Measurements from ENCODE around the gene ATP10A. TPM values are rescaled to one million over a fixed set of nuclear protein-coding genes. Genes with fewer than 3 reads are reported as not detected.

Gene ATP10A
- total RNA-seq, 3 donors from 2014 or later, result 6.4 to 17.4 (median 7.2) TPM

DNA sequence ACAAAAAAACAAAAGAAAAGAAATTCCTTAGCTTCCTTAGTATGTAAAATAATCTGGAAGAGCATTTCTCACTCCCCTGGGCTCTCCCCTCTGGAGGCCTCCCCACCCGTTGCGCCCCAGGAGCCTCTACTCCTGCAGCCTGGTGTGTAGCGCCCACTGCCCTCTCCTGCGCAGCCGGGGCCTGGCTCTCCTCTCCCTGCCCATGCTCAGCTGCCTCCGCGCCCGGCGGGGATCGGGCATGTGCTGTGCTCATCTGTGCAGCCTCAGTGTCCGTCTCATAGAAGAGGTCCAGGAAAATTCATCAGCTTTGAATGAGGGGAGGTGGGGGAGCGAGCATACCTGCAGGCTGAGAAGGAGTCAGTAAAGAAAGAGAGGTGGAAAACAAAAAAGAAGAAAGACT is 203.9 kb downstream of the ATP10A start:
- TF ChIP-seq POLR2A (IDR thresholded peaks at IDR 0.05), result no peak
- TF ChIP-seq, protein P1, sequence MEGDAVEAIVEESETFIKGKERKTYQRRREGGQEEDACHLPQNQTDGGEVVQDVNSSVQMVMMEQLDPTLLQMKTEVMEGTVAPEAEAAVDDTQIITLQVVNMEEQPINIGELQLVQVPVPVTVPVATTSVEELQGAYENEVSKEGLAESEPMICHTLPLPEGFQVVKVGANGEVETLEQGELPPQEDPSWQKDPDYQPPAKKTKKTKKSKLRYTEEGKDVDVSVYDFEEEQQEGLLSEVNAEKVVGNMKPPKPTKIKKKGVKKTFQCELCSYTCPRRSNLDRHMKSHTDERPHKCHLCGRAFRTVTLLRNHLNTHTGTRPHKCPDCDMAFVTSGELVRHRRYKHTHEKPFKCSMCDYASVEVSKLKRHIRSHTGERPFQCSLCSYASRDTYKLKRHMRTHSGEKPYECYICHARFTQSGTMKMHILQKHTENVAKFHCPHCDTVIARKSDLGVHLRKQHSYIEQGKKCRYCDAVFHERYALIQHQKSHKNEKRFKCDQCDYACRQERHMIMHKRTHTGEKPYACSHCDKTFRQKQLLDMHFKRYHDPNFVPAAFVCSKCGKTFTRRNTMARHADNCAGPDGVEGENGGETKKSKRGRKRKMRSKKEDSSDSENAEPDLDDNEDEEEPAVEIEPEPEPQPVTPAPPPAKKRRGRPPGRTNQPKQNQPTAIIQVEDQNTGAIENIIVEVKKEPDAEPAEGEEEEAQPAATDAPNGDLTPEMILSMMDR (IDR thresholded peaks at IDR 0.05), result no peak
- TF ChIP-seq POLR2AphosphoS5 (IDR thresholded peaks at IDR 0.05), result no peak
- Histone ChIP-seq H3K36me3 (no peaks in the 10 kb centered on the region), H3K27me3 (no peaks in the 10 kb centered on the region), H3K4me3 (no peak overlapping the region), H3K4me1 (no peaks in the 10 kb centered on the region), H3K27ac (no peak overlapping the region), H3K9me3 (no peaks in the 10 kb centered on the region)
- DNase-seq (ENCODE audit: low spot score in 2 of 2), result no peak
- intact Hi-C loops (cut with DNase I; ENCODE audit: low total_unique reads), result no loop called here

DNA sequence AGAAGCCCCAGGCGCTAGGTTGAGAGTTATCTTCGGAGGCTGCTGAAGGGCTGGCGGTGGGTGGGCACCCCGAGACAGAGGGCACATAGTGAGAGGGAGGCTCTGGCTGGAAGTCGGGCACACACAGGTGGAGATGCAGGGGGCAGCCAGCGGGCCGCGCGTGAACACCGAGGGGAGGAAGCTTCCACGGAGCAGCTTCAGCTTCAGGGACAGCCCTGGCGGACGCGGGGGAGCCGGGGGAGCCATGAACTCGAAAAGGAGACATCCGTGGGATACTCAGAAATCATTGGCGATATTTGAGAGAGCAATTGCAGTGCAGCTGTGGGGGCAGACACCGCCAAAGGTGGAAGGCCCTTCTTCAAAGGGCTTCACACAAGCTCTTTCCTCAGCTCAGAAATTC is 204.6 kb downstream of the ATP10A start:
- Histone ChIP-seq H3K36me3 (no peaks in the 10 kb centered on the region), H3K27me3 (no peaks in the 10 kb centered on the region), H3K27ac (no peak overlapping the region), H3K9me3 (no peaks in the 10 kb centered on the region), H3K4me3 (no peak overlapping the region), H3K4me1 (no peaks in the 10 kb centered on the region)
- no peak for TF ChIP-seq POLR2A (IDR thresholded peaks at IDR 0.05)
- TF ChIP-seq, protein P1 (IDR thresholded peaks at IDR 0.05), result no peak
- no peak for TF ChIP-seq POLR2AphosphoS5 (IDR thresholded peaks at IDR 0.05)
- intact Hi-C loops (cut with DNase I; ENCODE audit: low total_unique reads), result no loop called here
- DNase-seq (ENCODE audit: low spot score in 2 of 2), result no peak

DNA sequence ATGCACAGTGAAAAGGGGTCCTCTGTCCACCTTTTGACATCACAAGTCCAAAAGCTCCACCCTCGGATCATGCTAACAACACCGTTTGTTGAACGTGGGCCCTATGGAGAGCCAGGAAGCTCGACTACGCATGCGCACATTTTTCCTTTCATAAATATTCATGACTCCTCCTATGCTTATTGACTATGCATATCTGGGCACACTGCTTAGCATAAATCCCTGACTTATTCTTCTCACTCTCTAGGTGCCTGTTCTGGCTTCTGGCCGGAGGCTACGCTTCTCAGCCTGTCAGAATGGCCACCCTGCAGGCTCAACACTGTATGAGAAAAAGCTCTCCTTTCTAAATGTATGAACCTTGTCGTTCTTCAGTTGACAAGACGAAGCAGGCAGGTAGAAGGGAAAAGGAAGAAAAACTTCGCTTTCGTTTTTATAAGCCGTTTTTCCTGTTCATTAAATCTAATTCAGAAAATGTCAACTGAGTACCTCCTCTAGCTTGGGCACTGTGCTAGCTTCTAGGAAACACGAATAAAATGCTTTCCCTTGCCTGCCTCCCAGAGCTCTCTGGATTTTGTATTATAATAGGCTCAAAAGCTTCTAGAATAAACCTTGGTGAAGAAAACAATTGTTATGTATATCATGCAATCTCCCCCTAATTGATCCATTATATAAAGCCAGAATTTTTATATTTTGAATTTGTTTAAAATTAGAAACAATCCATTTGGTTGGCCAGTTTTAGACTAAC is 207.7 kb downstream of the ATP10A start:
- H3K9me3 ChIP-seq, result no peaks in the 10 kb centered on the region
- no peaks in the 10 kb centered on the region for H3K4me1 ChIP-seq
- no peaks in the 10 kb centered on the region for H3K36me3 ChIP-seq
- H3K4me3 ChIP-seq, result no peak overlapping the region
- TF ChIP-seq POLR2AphosphoS5 (IDR thresholded peaks at IDR 0.05) (no peak), POLR2A (IDR thresholded peaks at IDR 0.05) (no peak)
- TF ChIP-seq, protein P1 (IDR thresholded peaks at IDR 0.05), result no peak
- no peak overlapping the region for H3K27ac ChIP-seq
- intact Hi-C loops (cut with DNase I; ENCODE audit: low total_unique reads), result no loop called here
- no peak for DNase-seq (ENCODE audit: low spot score in 2 of 2)
- no peaks in the 10 kb centered on the region for H3K27me3 ChIP-seq

DNA sequence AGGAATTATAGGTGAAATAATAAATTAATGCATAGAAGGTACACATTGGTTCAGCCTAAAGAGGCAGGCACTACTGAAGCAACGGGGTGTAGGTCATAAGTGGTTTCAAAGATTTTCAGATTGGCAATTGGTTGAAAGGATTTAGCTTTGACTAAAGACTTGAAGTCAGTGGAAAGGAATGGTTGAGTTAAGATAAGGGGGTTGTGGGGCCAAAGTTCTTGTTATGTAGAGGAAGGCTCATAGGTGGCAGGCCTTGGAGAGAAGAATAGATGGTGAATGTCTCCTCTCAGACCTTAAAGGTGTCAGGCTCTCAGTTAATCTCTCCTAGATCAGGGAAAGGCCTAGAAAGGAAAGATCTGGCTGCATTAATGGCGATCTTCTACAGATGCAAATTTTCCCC is 209.8 kb downstream of the ATP10A start:
- DNase-seq (ENCODE audit: low spot score in 2 of 2), result no peak
- no peaks in the 10 kb centered on the region for H3K27me3 ChIP-seq
- intact Hi-C loops (cut with DNase I; ENCODE audit: low total_unique reads), result no loop called here
- H3K27ac ChIP-seq, result no peak overlapping the region
- H3K4me3 ChIP-seq, result no peak overlapping the region
- no peaks in the 10 kb centered on the region for H3K4me1 ChIP-seq
- H3K36me3 ChIP-seq, result no peaks in the 10 kb centered on the region
- TF ChIP-seq POLR2A (IDR thresholded peaks at IDR 0.05) (no peak), POLR2AphosphoS5 (IDR thresholded peaks at IDR 0.05) (no peak)
- TF ChIP-seq, protein P1 (IDR thresholded peaks at IDR 0.05), result no peak
- no peaks in the 10 kb centered on the region for H3K9me3 ChIP-seq

DNA sequence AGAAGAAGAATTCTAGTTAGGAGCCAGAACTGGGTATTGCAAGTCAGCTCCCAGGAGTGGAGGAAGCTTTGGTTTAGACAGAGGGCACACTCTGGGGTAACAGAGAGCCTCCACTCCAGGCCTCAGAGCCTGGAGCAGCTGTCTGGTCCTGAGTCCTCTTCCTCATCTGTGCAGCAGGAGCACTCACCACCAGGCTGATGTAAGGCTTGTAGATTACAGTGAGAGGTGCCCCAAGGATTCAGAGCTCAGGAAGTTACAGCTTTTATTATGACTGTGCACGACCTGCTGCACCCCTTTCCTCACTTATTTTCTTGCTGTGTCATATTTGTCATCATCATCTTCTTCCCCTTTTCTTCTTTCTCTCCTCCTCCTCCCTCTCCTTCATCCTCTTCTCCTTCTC is 210.4 kb downstream of the ATP10A start:
- no peaks in the 10 kb centered on the region for H3K36me3 ChIP-seq
- H3K9me3 ChIP-seq, result no peaks in the 10 kb centered on the region
- no peaks in the 10 kb centered on the region for H3K4me1 ChIP-seq

More for the DNA sequence above, 210.4 kb downstream of the ATP10A start:
- Histone ChIP-seq H3K27me3 (no peaks in the 10 kb centered on the region), H3K4me3 (no peak overlapping the region), H3K27ac (no peak overlapping the region)
- DNase-seq (ENCODE audit: low spot score in 2 of 2), result no peak
- intact Hi-C loops (cut with DNase I; ENCODE audit: low total_unique reads), result no loop called here
- TF ChIP-seq, protein P1 (IDR thresholded peaks at IDR 0.05), result no peak
- TF ChIP-seq POLR2AphosphoS5 (IDR thresholded peaks at IDR 0.05), result no peak
- no peak for TF ChIP-seq POLR2A (IDR thresholded peaks at IDR 0.05)
